Heart left ventricle (tissue), 16 donors: ENCODE results near the gene COL17A1. TPM values are rescaled to one million over a fixed set of nuclear protein-coding genes. Genes with fewer than 3 reads are reported as not detected.
A peak's percentile ranks its signal among the peaks of the same experiment; 100 is the strongest.

Source experiments
- ATAC-seq, 4 donors: fragments of 200-7000 bp; cut with Tn5 transposase; one replicate each; pipeline ENCODE4 v1.9.1; 2020 to 2022; ENCODE audit warnings: moderate library complexity in 4 of 4, mild to moderate bottlenecking in 3 of 4, moderate number of reproducible peaks in 1 of 4
- DNase-seq, 5 donors: peaks; one replicate each; pipeline ENCODE4 v3.0.0-alpha.2; 2020
- H3K27ac ChIP-seq, 12 donors: fragments of 200-600 bp; sonication (generic) in 4 of 12; one replicate each; pipeline versions ENCODE4 v1.5.0 to v1.8.0; 2016 to 2022; ENCODE audit warnings: mild to moderate bottlenecking in 2 of 12
- H3K27me3 ChIP-seq, 9 donors: fragments of 200-600 bp; sonication (generic) in 2 of 9; one replicate each; pipeline versions ENCODE4 v1.5.1 to v1.8.0; 2016 to 2022; ENCODE audit warnings: mild to moderate bottlenecking in 3 of 9
- H3K36me3 ChIP-seq, 9 donors: fragments of 200-600 bp; sonication (generic) in 2 of 9; one replicate each; pipeline versions ENCODE4 v1.5.0 to v1.8.0; 2018 to 2022; ENCODE audit warnings: mild to moderate bottlenecking in 2 of 9
- H3K4me1 ChIP-seq, 12 donors: fragments of 200-600 bp; sonication (generic) in 4 of 12; one replicate each; pipeline versions ENCODE4 v1.5.0 to v1.8.0; 2016 to 2022; ENCODE audit warnings: mild to moderate bottlenecking in 3 of 12
- H3K4me3 ChIP-seq, 12 donors: fragments of 200-600 bp; sonication (generic) in 4 of 12; one replicate each; pipeline versions ENCODE4 v1.5.0 to v1.8.0; 2017 to 2022; ENCODE audit warnings: mild to moderate bottlenecking in 9 of 12, moderate library complexity in 4 of 12
- H3K9me3 ChIP-seq, 12 donors: fragments of 200-600 bp; sonication (generic) in 4 of 12; one replicate each; pipeline versions ENCODE4 v1.5.0 to v1.8.0; 2016 to 2022; ENCODE audit warnings: mild to moderate bottlenecking in 1 of 12
- POLR2A ChIP-seq, 2 donors: fragments of 450-650 bp; IDR thresholded peaks; one replicate each; pipeline ENCODE4 v1.6.1; 2017; ENCODE audit warnings: antibody characterized with exemption in 2 of 2, mild to moderate bottlenecking in 2 of 2, moderate library complexity in 2 of 2
- WGBS, 4 donors: extraction: QIAGEN DNeasy Blood & Tissue Kit in 2 of 4; methylation state at CpG; one replicate each; pipeline versions ENCODE4 v1.1.5 to v1.1.7; 2013 to 2018; 5-methylcytosine and 5-hydroxymethylcytosine counted together
- intact Hi-C, 10 donors: fragments of 100-400 bp; cut with DNase I; formaldehyde crosslinking; loops; one replicate each; pipeline versions ENCODE4 v1.11.1 to v1.14.2; 2022
- polyA plus RNA-seq, 2 donors: library from polyadenylated mRNA; stranded (reverse); fragments of 200-250 nt; gene quantifications; one replicate each; pipeline ENCODE4 v1.2.3, GENCODE V29; 2013
- total RNA-seq, 9 donors: library from RNA; depleted of rRNA in 2 of 9; stranded (reverse); fragments of >200 nt in 2 of 9; fragmentation: NEBNext Ultra II Directional in 3 of 9; extraction: Animal tissue kit (Norgen Biotek cat#: 25700) in 3 of 9; gene quantifications; one replicate each; pipeline versions ENCODE4 v1.1.0 to v1.2.4, GENCODE V29; 2016 to 2023
- TF ChIP-seq, protein P1 (sequence below), 12 donors: fragments of 200-600 bp; sonication (generic) in 4 of 12; IDR thresholded peaks; one replicate each; pipeline versions ENCODE4 v1.5.0 to v1.8.0; 2018 to 2022; ENCODE audit warnings: antibody characterized with exemption in 12 of 12, mild to moderate bottlenecking in 5 of 12
- donor health status: ischemic (EF 13 %, LVEDD 7.1; RV severe dilation, severe dysfunction).
- donor health status: healthy with polysubstance abuse.
- donor health status: DM: no; HTN: yes; CAD: no.
- donor health status: DM: no; HTN: no; CAD: no.
- donor health status: ischemic (EF 25% LVEDD 6.9; RV normal size, moderate dysfunction).
- donor health status: ischemic (EF 25% LVEDD 5.7; RV mildly dilated, moderate dysfunction).
- donor health status: healthy.
- donor health status: DM: yes; HTN: yes; CAD: no.
- donor health status: ischemic (EF 35%, LVEDD 5.7; RV mildly dilated, moderate dysfunction).
- donor health status: nonischemic (EF 11% LVEDD 7.7; RV severe dilation, severe dysfunction).
- donor health status: DM: yes; HTN: yes; CAD: no.
- donor health status: PGD.
- donor health status: ischemic (EF 29% LVEDD 5.4; RV normal size, mild dysfunction).
- donor health status: nonischemic (EF 23%, LVEDD 6.1; RV moderate dilation, normal function).

Gene COL17A1
- total and polyA plus RNA-seq, 11 donors, result 0.28 to 2.2 (median 0.37) TPM; not detected in 6

DNA sequence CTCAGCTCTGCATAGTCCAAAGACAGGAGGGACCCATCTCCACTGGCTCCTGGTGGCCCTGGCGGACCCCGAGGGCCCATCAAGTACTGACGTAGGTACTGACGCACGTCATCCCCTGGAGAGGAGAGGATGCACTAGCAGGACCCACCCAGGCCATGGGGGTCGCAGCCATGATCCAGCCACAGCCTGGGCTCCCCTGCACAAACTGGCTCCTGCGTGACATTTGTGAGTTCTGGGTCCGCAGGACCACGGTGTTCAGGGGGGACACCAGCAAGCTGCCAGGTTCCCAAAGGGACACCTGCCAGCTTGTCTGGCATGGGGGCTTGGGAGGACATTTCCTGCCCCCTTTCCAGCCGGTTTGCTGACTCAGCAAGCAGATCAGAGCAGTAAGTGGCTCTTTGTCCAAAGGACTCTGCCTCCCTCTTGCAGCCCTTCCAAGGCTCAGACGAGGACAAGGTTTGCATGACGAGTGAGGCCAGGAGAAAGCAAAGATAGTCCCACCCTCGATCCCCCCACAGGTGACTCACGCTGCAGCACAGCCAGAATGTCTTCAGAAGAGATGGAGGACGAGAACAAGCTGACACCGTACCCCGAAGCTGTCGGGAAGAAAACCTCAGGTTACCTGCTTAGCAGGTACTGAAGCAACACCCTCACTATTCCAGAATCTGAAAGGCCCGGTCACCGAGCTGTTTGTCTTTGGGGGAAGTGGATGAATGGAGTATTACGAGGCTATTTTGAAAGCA lies 49.0 kb downstream of the COL17A1 start:
- H3K9me3 ChIP-seq, result no peaks in the 10 kb centered on the region
- peaks cover 0 to 11% (median 0%) of the 10 kb centered on the region in 12 donors for H3K4me1 ChIP-seq
- no peaks in the 10 kb centered on the region for H3K27me3 ChIP-seq
- H3K36me3 ChIP-seq, result peaks cover 0 to 19% (median 3%) of the 10 kb centered on the region in 9 donors
- no peak overlapping the region for H3K27ac ChIP-seq
- ATAC-seq, result no peak
- no peak for DNase-seq
- TF ChIP-seq, protein P1, sequence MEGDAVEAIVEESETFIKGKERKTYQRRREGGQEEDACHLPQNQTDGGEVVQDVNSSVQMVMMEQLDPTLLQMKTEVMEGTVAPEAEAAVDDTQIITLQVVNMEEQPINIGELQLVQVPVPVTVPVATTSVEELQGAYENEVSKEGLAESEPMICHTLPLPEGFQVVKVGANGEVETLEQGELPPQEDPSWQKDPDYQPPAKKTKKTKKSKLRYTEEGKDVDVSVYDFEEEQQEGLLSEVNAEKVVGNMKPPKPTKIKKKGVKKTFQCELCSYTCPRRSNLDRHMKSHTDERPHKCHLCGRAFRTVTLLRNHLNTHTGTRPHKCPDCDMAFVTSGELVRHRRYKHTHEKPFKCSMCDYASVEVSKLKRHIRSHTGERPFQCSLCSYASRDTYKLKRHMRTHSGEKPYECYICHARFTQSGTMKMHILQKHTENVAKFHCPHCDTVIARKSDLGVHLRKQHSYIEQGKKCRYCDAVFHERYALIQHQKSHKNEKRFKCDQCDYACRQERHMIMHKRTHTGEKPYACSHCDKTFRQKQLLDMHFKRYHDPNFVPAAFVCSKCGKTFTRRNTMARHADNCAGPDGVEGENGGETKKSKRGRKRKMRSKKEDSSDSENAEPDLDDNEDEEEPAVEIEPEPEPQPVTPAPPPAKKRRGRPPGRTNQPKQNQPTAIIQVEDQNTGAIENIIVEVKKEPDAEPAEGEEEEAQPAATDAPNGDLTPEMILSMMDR (IDR thresholded peaks at IDR 0.05), result no peak
- no peak for TF ChIP-seq POLR2A (IDR thresholded peaks at IDR 0.05)
- intact Hi-C loops, result loop anchor here in 1 of 10 donors (5.0 kb wide), 1 partner anchor 326 kb away; no protein-coding TSS in a partner anchor
- H3K4me3 ChIP-seq, result no peak overlapping the region
- WGBS, 4 donors, result 75 to 85% (median 80%) methylated on average over 14 to 21 of the region's 21 CpGs

DNA sequence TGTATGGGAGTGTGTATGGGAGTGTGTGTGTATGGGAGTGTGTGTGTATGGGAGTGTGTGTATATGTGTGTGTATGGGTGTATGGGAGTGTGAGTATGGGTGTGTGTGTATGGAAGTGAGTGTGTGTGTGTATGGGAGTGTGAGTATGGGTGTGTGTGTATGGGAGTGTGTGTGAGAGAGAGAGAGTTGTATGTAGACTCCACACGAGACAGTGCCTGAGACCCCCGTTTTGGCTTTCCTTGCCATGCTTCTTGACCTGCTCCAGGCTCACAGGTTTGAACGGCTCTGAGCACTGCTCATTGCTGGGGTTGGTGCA lies 49.7 kb downstream of the COL17A1 start:
- Histone ChIP-seq H3K9me3 (no peaks in the 10 kb centered on the region), H3K36me3 (peaks cover 0 to 26% (median 4%) of the 10 kb centered on the region in 9 donors), H3K27me3 (no peaks in the 10 kb centered on the region), H3K4me3 (no peak overlapping the region), H3K27ac (no peak overlapping the region), H3K4me1 (peaks cover 0 to 11% (median 0%) of the 10 kb centered on the region in 12 donors)
- 58 to 83% (median 72%) methylated on average over 3 of the region's 3 CpGs for WGBS, 4 donors
- TF ChIP-seq POLR2A (IDR thresholded peaks at IDR 0.05), result no peak
- TF ChIP-seq, protein P1 (IDR thresholded peaks at IDR 0.05), result no peak
- peak in 1 of 4 donors; percentile 6 for ATAC-seq
- DNase-seq, result no peak
- intact Hi-C loops, result loop anchor here in 1 of 10 donors (5.0 kb wide), 1 partner anchor 326 kb away; no protein-coding TSS in a partner anchor

DNA sequence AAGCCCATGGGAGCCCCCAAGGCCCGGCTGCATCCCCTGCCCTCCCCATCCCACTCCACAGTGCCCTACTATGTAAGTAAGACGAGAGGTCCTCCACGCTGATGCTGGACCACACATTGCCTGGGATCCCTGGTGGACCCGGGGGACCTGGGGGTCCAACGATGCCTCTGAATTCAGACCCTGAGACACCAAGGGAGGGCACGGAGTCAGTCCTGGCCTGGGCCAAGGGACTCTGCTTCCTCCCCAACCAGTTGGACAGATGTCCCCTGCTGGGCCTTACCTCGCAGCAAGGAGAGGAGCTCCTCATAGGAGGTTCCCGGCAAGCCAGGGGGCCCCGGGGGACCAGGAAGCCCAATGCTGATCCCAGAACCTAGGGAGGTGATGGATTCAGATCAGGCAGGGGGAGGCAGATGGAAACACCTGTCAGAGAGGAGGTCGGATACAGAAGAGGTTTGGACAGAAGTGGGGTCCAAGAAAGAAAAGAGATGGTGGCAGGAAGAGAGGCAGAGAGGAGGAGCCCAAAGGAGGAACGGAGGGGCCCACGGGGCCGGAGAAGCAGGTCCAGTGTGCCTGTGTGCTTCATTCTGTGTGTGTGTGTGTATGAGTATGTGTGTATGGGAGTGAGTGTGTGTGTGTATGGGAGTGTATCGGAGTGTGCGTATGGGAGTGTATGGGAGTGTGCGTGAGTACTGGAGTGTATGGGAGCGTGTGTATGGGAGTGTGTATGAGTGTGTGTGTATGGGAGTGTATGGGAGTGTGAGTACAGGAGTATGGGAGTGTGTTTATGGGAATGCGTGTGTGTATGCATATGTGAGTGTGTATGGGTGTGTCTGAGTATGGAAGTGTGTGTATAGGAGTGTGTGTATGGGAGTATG lies 50.2 kb downstream of the COL17A1 start:
- DNase-seq, result no peak
- Histone ChIP-seq H3K4me3 (no peak overlapping the region), H3K27ac (no peak overlapping the region), H3K27me3 (no peaks in the 10 kb centered on the region), H3K4me1 (peaks cover 0 to 11% (median 0%) of the 10 kb centered on the region in 12 donors), H3K36me3 (peaks cover 0 to 26% (median 8%) of the 10 kb centered on the region in 9 donors), H3K9me3 (no peaks in the 10 kb centered on the region)
- no peak for TF ChIP-seq POLR2A (IDR thresholded peaks at IDR 0.05)
- TF ChIP-seq, protein P1 (IDR thresholded peaks at IDR 0.05), result no peak
- ATAC-seq, result peak in 1 of 4 donors; percentile 9
- intact Hi-C loops, result loop anchor here in 1 of 10 donors (5.0 kb wide), 1 partner anchor 327 kb away; no protein-coding TSS in a partner anchor
- 79 to 82% (median 80%) methylated on average over 15 to 18 of the region's 18 CpGs for WGBS, 4 donors
